GM19438 (cell line): ENCODE measurements around the gene HADH.
A peak's percentile ranks its signal among the peaks of the same experiment; 100 is the strongest.
"Not testable (repeated sequence)": the region's sequence is repeated elsewhere in the genome, so short reads cannot be mapped to it uniquely, and the experiment has no call there.

Experiments
- ATAC-seq: cut with Tn5 transposase; IDR thresholded peaks from one replicate; pipeline ENCODE4 v1.9.1; 2021; ENCODE audit warnings: low read depth; ENCODE audit not compliant: unreplicated experiment

The HADH gene

GRCh38 chr4:107993969-107994368 lies 4.3 kb downstream of the HADH start:
- peak; percentile 40 for ATAC-seq

- ATAC-seq: no peak
These were observed 5.2 kb downstream of the HADH start for GRCh38 chr4:107994894-107995293.

GRCh38 chr4:107996949-107997788 lies 7.5 kb downstream of the HADH start:
- no peak for ATAC-seq

GRCh38 chr4:107997794-107998193 lies 8.1 kb downstream of the HADH start:
- no peak for ATAC-seq

- no peak for ATAC-seq
These were observed 10.3 kb downstream of the HADH start for GRCh38 chr4:107999932-108000539.

- no peak for ATAC-seq
These were observed 11.9 kb downstream of the HADH start for GRCh38 chr4:108001540-108002135.

- ATAC-seq: no peak
These were observed 14.4 kb downstream of the HADH start for GRCh38 chr4:108003982-108004515.

GRCh38 chr4:108004646-108005045 lies 15.0 kb downstream of the HADH start:
- no peak for ATAC-seq

- ATAC-seq: no peak
These were observed 16.1 kb downstream of the HADH start for GRCh38 chr4:108005807-108006206.

- ATAC-seq: no peak
These were observed 16.7 kb downstream of the HADH start for GRCh38 chr4:108006361-108006760.

- no peak for ATAC-seq
These were observed 18.3 kb downstream of the HADH start for GRCh38 chr4:108007984-108008383.

- no peak for ATAC-seq
These were observed 19.0 kb downstream of the HADH start for GRCh38 chr4:108008721-108009120.

GRCh38 chr4:108010167-108010566 lies 20.5 kb downstream of the HADH start:
- ATAC-seq: no peak

- not testable (repeated sequence) for ATAC-seq
These were observed 22.7 kb downstream of the HADH start for GRCh38 chr4:108012382-108012781.

- ATAC-seq: no peak
These were observed 23.6 kb downstream of the HADH start for GRCh38 chr4:108013327-108013726.

GRCh38 chr4:108013955-108014354 lies 24.3 kb downstream of the HADH start:
- no peak for ATAC-seq

GRCh38 chr4:108018040-108018883 lies 28.6 kb downstream of the HADH start:
- ATAC-seq: peak; percentile 92

GRCh38 chr4:108018884-108019187 lies 29.1 kb downstream of the HADH start:
- no peak for ATAC-seq

GRCh38 chr4:108024085-108024877 lies 34.6 kb downstream of the HADH start:
- ATAC-seq: no peak

- ATAC-seq: no peak
These were observed 35.1 kb downstream of the HADH start for GRCh38 chr4:108024878-108025165.
